HG03280 (cell line): ENCODE data around the gene MESP2.

Source experiments
- ATAC-seq: cut with Tn5 transposase; IDR thresholded peaks from one replicate; pipeline ENCODE4 v1.9.1; 2021; ENCODE audit warnings: mild to moderate bottlenecking, moderate library complexity; ENCODE audit not compliant: unreplicated experiment

The MESP2 gene

DNA sequence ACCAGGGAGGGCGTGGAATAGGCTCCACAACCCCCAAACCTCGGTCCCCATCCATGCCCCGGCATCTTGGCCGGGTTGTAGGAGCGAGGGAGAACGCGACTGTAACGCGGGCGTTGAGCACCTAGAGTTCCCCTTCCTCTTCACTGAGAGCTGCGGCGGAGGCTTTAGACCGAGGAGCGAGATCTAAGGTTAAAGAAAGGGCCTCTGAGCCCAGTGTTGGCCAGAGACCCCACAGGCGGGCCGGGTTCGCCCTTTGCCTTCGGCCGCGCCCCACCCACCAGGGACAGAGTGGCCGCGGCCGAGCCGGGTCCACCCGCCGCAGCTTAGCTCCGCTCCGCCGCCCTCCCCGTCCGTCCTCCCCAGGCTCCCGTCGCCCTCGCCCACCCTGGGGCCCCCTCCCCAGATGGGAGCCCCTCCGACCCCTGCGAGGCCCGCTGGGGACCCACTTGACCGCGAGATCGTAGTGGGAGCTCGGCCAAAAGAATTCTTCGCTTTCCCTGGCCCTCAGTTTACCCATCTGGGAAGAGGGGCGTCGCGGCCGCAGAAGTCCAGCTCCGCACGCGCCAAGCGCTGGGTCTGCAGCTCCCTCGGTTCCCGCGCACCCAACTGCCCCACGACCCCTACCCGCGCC, 38.1 kb downstream of the MESP2 start:
- ATAC-seq: no peak

DNA sequence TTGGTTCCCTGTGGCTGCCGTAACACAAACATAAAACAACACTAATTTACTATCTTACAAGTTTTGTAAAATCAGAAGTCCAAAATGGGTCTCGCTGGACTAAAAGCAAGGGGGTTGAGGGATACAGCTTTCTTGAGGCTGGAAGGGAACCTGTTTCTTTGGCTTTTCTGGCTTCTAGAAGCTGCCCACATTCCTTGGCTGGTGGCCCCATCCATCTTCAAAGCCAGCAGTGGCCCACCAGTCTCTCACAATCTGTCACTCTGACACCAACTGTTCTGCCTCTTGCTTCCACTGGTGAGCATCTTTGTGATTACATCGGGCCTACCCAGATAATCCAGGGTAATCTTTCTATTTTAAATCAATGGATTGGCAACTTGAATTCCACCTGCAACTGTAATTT, 39.6 kb downstream of the MESP2 start:
- ATAC-seq: no peak

DNA sequence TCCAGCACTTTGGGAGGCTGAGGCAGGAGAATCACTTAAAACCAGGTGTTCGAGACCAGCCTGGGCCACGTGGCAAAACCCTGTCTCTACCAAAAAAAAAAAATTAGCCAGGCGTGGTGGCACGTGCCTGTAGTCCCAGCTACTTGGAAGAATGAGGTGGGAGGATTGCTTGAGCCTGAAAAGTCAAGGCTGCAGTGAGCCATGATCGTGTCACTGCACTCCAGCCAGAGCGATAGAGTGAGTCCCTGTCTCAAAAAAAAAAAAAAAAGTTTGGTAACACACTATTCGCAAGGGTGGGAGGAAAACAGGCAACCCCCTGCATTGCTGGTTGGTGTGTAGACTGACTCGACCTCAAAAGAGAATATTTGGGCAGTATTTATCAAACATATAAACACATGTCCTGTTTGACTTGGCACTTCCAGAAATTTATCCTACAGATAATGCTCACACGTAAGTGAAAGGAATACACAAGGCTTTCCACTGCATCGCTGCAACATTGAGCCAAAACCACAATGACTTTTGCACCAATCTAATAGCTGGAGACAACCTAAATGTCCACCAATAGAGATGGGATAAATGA, 41.7 kb downstream of the MESP2 start:
- no peak for ATAC-seq

DNA sequence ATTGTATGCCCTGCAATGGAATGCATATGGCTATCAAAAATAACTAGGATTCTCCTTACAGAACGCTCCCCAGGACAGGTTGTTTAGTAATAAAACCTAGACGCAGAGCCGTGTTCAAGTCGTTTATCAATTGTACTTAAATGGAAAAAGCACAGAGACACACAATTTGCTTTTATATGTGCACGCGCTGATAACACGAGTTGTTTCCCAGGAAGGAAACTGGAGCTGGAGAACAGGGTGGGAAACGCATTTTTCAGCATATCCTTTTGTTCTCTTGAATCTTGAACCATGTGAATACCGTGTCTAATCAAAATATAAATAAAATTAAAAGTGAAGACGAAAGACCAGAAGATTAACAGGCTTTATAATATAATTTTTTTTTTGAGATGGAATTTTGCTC, 42.2 kb downstream of the MESP2 start:
- no peak for ATAC-seq

DNA sequence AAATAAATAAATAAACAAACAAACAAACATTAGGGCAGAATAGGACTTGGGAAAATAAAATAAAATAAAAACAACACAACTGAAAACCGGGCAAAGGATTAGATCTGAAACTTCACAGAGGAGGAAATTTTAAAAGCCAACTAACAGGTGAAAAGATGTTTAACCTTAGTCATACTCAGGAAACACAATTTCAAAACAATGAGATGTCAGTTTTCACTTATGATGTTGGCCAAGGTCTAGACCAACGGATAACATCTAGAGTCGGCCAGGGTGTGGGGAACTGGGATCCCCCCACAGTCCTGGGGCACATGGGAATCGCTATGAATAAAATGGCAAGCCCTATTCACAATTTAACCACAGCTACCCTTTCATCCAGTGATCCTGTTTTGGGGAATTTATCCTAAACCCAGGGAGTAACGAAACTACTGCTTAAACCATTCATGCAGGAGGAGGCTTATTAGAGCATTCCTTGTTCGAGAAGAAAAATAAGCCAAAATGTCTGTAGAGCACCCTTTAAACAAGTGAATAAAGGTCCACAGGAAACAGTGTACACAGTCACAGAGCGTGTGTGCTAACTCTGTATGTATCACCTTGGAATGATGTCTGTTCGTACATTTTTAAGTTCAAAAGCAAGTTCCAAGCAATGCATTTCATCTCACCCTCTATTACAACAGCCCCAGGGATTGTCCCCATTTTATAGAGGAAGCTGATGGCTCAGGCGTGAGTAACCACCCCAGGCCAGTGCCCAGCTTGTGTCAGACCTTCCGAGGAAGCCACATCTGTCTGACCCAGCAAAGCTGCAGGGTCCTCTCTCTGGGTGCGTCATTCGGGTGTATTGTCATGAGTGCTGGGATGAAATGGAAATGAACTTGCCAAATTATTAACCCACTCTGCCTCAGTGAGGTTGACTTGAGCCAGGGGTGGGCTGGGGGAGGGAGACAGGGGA, 44.8 kb downstream of the MESP2 start:
- ATAC-seq: no peak

DNA sequence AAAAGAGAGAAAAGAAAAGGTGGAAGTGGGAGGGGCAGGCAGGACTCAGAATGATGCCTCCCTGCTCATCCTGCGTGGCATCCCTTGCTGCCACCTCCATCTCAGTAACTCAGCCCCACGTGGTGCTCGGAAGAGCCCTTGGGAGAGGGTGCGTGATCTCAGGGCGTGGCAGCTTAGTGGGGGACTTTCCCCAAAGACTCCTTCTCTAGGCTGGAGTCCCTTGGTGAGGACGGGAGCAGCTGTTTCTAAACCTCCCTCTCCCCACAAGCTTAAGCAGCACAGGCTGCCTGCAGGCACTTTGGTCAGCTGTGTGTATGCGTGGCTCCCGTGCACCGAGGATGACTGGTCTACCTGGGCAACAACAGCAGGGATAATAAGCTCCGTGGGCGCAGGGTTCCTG, 45.9 kb downstream of the MESP2 start:
- ATAC-seq: no peak

DNA sequence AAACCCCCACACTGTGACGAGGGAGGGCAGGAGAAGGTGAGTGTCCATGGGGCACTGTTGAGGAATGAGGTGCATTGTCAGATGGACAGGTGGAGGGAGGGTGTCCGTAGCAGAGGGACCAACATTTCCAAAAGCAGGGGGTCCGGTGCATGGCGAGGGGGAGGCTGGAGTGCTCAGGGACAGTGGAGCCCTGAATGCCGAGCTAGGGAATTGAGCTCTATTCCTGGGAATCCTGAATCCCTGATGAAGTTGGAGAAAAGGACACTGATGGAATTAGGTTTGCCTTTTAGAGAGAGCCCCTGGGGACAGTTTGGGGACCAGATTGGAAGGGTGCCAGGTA, 46.4 kb downstream of the MESP2 start:
- no peak for ATAC-seq

DNA sequence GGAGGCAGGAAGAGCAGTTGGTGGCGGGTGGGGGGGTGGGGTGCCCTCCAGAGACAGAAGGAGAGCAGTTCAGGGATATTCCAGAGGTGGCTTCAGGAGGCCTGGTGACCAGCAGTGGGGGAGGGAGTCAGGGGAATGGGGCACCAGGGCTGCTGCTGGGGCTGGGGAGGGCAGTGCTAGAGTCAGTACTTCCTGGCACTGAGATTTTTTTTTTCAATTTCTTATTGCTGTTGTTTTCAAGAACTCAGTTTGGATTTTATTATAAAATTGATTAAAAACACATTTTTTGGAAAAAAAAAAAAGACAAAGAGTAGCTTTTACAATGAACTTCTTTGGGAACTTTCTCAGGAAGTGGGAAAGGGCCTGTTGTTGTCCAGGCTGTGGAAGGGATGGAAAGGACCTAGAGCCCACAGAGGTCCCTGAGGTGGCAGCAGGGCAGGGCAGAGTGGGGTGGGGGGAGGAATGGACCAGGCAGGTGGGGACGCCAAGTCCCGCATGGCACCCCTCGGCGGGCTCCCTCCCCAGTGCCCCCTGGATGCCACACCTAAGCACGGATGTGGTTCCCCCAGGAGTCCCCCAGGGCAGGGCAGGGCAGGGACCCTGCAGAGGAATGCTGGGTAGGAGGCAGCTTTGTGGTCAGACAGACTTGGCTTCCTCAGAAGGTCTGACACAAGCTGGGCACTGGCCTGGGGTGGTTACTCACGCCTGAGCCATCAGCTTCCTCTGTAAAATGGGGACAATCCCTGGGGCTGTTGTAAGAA, 47.0 kb downstream of the MESP2 start:
- no peak for ATAC-seq

DNA sequence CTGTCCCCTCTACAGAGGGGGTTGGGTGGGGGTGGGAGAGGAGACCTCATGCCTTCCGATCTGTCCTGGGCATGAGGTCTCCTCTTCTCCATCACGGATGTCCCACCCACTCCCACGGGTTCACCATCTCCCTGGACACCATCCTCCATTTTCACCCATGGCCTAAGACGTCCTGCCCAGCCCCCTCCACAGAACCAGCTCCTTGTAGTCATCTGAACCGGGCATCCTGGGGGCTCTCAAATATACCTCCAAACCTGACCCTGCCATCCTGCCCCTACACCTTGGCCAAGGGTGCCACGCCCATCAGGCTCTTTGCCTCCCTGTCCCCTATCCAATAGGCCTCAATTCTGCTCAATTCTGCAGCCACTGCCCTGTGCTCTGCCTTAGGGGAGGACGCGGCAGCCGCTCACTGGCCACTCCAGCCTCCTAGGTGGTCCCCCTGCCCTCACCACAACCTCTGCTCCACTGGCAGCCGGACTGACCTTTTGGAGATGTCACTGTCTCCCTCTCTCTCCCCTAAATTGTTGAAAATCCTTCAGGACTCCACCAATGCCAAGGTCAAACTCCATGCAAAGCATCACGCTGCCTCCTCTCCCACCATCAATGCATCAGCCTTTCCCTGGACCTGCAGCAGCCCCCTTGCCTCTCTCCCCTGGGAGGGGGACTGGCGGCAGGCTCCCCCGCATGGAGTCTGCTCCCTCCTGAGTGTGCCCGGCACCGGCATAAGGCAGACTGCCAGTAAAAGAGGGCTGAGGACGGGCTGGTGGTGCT, 47.9 kb downstream of the MESP2 start:
- no peak for ATAC-seq

DNA sequence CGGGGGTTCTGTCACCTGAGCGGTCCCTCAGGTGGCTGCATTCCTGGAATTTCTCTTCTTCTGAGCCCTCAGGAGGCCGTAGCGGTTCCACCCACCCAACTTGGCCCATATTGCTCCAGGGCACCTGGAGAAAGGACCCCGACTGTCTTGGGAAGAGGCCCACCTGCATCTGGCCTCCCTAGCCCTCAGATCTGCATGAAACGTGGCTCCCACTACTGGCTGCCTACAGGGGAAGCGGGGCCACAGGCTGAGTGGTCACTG, 48.4 kb downstream of the MESP2 start:
- no peak for ATAC-seq

DNA sequence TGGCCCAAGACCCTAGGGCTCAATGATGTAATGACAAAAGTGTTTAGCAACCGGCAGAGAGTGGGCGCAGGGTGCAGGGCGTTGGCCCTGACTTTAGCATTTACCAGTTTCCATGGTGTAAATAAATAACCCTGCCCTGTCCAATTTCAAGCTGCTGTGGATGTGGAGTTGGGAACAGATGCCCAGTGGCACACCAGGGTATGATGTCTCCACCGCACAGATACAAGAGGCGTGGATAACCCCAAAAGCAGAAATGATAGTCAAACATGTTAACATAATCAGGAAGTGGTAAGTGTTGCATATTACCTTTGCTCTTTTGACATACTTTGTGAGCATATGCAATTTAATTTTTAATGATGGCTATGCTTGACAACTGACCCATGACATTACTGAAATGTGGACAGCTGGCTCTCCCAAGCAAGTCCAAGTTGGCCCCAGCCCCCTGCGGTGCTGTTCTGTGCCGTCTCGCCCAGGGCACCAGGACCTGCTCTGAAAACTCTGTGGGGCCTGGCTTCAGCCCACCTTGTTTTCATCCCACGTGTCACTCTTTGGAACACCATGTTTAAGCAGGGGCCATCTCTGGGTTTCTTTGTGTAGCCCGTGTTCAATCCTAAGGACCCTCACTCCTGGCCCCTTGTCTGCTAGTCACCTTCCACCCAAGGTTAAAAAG, 49.3 kb downstream of the MESP2 start:
- ATAC-seq: no peak

DNA sequence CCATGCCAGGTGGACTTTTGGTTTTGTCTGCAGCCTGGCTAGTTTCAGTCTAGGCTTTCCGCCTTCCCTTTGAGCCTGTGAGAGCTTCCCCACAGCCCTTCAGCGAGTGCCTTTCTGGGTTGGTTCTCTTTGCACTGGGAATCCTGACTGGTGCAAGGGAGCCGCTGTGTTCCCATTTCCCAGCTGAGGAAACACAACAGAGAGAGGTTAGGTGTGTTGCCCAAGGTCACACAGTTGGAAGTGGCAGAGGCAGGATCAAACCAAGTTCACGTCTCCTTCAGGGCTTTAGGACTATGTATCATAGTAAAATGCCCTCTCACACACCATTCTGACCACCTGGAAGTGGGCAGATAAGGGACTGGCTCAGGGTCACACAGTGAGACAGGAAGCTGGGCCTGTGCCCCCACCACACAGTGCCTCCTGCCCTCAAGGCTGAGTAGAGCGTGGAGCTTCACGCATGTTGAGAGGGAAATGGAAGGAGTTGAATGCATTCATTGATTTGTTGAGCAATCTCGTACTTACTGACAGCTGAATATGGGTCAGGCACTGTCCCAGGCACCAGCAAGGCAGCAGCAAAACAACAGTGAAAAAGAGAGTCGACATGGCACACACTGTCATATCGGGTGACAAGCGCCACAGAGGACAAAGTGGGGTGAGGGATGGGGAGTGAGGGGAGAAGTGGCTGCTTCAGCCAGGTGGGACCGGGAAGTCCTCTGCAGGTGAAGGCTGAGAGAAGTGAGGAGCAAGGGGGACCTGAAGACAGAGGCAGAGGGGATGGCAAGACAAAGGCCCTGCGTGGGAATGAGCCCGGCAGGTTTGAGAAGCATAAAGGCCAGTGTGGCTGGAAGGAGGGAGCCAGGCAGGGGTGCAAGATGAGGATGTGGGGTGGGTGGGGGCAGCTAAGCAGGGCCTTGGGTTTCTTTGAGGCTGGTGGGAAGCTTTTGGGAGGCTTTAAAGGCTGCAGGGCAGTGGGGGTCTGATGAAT, 50.8 kb downstream of the MESP2 start:
- ATAC-seq: no peak

DNA sequence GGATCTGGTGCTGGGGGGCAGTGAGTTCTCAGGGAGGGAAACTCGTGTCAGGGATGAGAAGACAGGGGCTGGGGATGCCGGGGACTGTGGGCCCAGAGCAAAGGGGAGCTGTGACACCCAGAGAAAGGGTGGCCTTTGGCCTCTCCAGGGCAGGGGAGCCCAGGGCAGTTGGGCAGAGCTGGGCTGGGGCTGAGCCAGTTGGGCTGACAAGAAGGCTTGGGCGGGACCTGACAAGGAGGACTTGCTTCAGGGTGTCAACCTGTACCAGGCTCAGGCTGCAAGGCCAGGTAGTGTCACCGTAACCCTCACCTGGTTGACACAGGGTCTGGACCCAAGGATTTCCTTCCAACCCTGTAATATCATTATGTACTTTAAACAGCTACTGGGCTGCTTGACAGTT, 51.7 kb downstream of the MESP2 start:
- ATAC-seq: no peak
